Measurements from ENCODE around the gene SLC1A3.
"Not testable (repeated sequence)": the region's sequence is repeated elsewhere in the genome, so short reads cannot be mapped to it uniquely, and the experiment has no call there.

SLC1A3 gene

DNA sequence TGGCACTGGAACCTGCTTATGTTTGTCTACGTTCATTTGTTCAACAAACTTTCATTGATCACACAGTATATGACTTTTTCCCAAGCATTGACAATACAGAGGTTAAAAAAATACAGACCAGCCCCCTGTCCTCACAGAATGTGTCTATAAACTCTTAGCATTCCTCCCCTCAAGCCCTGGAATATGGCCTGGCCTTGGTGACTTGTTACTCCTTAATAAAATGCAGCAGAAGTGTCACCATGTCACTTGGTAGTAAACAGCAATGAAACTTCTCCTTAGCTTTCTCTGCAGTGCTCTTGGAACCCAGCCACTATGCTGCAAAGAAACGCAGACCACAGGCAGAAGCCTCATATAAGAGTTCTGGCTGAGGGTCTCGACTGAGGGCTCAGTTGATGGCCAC is 19.1 kb upstream of the SLC1A3 start:
- no peak for ATAC-seq
- TF ChIP-seq ZC3H10 (CRISPR knock-in tag; IDR thresholded peaks at IDR 0.05) (no peak), CSRNP3 (CRISPR knock-in tag; IDR thresholded peaks at IDR 0.05) (no peak), TSHZ2 (CRISPR knock-in tag; IDR thresholded peaks at IDR 0.05) (no peak), ESRRG (CRISPR knock-in tag; IDR thresholded peaks at IDR 0.05) (no peak), POU6F1 (CRISPR knock-in tag; IDR thresholded peaks at IDR 0.05; ENCODE audit: borderline replicate concordance, low read depth) (no peak), BACH2 (CRISPR knock-in tag; IDR thresholded peaks at IDR 0.05; ENCODE audit: borderline replicate concordance) (no peak), GLIS3 (CRISPR knock-in tag; IDR thresholded peaks at IDR 0.05) (no peak)
- TF ChIP-seq, protein P1, sequence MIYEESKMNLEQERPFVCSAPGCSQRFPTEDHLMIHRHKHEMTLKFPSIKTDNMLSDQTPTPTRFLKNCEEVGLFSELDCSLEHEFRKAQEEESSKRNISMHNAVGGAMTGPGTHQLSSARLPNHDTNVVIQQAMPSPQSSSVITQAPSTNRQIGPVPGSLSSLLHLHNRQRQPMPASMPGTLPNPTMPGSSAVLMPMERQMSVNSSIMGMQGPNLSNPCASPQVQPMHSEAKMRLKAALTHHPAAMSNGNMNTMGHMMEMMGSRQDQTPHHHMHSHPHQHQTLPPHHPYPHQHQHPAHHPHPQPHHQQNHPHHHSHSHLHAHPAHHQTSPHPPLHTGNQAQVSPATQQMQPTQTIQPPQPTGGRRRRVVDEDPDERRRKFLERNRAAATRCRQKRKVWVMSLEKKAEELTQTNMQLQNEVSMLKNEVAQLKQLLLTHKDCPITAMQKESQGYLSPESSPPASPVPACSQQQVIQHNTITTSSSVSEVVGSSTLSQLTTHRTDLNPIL (CRISPR knock-in tag; IDR thresholded peaks at IDR 0.05; ENCODE audit: low read depth): no peak

DNA sequence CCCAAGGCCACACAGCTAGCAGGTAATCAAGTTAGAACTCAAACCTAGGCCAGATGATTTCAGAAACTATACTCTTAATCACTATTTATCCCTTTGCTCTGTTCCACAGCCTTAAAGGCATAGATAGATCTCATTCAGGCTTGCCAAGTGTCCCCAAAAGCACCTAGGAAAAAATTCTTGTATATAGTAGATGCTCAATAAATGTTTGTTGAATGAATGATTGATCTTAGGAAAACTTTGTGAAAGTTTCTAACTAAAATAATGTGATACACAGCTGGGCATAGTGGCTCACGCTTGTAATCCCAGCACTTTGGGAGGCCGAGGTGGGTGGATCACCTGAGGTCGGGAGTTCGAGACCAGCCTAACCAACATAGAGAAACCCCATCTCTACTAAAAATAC is 16.7 kb upstream of the SLC1A3 start:
- not testable (repeated sequence) for ATAC-seq

DNA sequence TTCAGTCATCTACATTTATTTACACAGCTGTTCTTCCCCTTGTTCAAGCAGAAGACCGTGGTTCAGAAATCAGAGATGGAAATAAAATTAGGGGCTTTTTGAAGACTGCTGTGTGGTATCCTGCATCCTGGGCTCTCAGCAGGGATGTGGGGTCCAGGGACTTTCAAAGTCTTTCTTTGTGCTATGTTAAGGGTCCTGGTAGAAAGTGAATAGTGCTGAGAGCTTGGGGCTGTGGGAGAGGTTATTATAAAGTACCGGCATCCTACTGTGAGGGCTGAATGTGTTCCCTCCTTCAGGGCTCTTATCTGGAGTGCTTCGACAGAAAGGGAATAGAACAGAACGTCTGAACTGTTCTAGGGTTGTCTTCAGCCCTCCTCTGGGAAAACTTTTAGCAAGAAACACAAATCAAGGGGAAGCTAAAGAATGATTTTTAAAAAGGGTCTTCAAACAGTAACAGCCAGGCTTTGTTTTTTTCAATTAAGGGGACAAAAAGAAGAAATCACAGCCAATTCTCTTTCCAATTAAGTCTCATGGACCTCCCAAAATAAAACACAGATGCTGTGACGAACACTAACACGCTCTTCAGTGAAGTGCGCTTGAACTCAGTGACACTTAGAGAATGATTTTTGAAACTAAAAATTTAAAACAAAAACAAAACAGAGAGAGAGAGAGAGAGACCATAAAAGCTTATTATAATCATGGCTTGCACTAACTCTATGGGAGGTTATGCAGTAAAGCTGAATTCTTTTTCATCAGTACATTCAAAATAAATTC is 15.7 kb upstream of the SLC1A3 start:
- TF ChIP-seq ZC3H10 (CRISPR knock-in tag; IDR thresholded peaks at IDR 0.05) (no peak), CSRNP3 (CRISPR knock-in tag; IDR thresholded peaks at IDR 0.05) (no peak), ZFP30 (CRISPR knock-in tag; IDR thresholded peaks at IDR 0.05) (no peak), ZNF70 (CRISPR knock-in tag; IDR thresholded peaks at IDR 0.05) (no peak), ESRRG (CRISPR knock-in tag; IDR thresholded peaks at IDR 0.05) (no peak), SNAI2 (CRISPR knock-in tag; IDR thresholded peaks at IDR 0.05) (no peak), RARB (CRISPR knock-in tag; IDR thresholded peaks at IDR 0.05) (no peak), ARNTL (CRISPR knock-in tag; IDR thresholded peaks at IDR 0.05; ENCODE audit: borderline replicate concordance, low read depth) (no peak), OSR1 (CRISPR knock-in tag; IDR thresholded peaks at IDR 0.05) (no peak)
- TF ChIP-seq, protein P1 (CRISPR knock-in tag; IDR thresholded peaks at IDR 0.05; ENCODE audit: low read depth): no peak
- ATAC-seq: no peak

- no peak for ATAC-seq
- TF ChIP-seq TOX (CRISPR knock-in tag; IDR thresholded peaks at IDR 0.05; ENCODE audit: borderline replicate concordance) (no peak), ZNF8 (CRISPR knock-in tag; IDR thresholded peaks at IDR 0.05) (no peak), ZNF565 (CRISPR knock-in tag; conservative IDR thresholded peaks at IDR 0.05; ENCODE audit: low read depth) (no peak), ZFP3 (CRISPR knock-in tag; IDR thresholded peaks at IDR 0.05) (no peak), ZFP30 (CRISPR knock-in tag; IDR thresholded peaks at IDR 0.05) (no peak), ARNTL (CRISPR knock-in tag; IDR thresholded peaks at IDR 0.05; ENCODE audit: borderline replicate concordance, low read depth) (no peak), GLIS3 (CRISPR knock-in tag; IDR thresholded peaks at IDR 0.05) (no peak), PATZ1 (CRISPR knock-in tag; IDR thresholded peaks at IDR 0.05; ENCODE audit: borderline replicate concordance) (no peak), ESRRG (CRISPR knock-in tag; IDR thresholded peaks at IDR 0.05) (no peak), SNAI2 (CRISPR knock-in tag; IDR thresholded peaks at IDR 0.05) (no peak)
- TF ChIP-seq, protein P1 (CRISPR knock-in tag; IDR thresholded peaks at IDR 0.05; ENCODE audit: low read depth): no peak
These were observed 12.5 kb upstream of the SLC1A3 start for GRCh38 chr5:36593867-36594266.

Data from SK-N-SH treated with all-trans-retinoic acid at 6 μM for 48 hours (cell line).